GM19452 (cell line): ENCODE results near the gene CYCS.
"Not testable (repeated sequence)": the region's sequence is repeated elsewhere in the genome, so short reads cannot be mapped to it uniquely, and the experiment has no call there.

Experiments used
- ATAC-seq: cut with Tn5 transposase; IDR thresholded peaks from one replicate; pipeline ENCODE4 v1.9.1; 2021; ENCODE audit not compliant: unreplicated experiment

The CYCS gene

GRCh38 chr7:25125137-25125946 lies at the start of gene CYCS:
Gene CYCS, minus strand, starts transcription at chr7:25125260. Its CDS starts 1,141 bp downstream, at chr7:25124119.
- peak; percentile 95 for ATAC-seq

- ATAC-seq, result no peak
Measured at GRCh38 chr7:25173184-25173583, 48.1 kb upstream of the CYCS start.

DNA sequence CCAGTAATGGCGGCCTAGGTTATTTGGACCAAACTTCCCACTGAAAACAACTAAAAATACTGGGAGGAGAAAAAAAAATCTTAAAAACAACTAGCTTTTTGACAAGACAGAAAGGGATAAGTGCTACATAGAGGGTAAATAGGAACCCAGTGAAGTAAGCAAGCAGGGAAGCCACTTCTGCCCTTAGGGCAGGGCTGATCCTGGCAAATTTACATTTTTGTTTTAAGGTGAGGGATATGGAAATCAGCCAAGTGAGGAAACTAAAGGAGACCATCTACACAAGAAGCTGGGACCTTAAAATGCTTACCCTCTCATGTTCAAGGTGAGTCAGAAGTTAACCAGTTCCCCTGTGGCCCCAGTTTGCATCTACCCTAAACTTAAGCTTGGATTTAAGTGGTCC lies 46.5 kb upstream of the CYCS start:
- no peak for ATAC-seq

DNA sequence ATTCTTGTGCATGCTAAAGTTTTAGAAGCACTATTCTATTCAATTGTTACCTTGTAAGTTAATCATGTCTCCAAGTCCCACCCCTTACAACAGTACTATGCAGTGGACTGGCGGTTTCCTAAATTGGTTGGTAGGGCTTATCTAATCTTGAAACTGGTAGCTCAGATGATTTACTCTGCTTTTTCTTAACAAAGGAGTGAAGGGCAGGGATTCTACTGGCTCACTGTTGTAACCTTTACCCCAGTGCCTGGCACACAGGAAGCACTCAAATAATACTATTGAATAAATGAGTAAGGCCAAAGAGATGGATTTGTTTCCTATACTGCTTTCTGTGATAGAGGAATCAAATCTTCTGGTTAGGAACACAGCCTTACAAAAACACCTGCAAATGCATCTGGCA lies 46.0 kb upstream of the CYCS start:
- ATAC-seq, result no peak

GRCh38 chr7:25169683-25170082 lies 44.6 kb upstream of the CYCS start:
- ATAC-seq, result no peak

GRCh38 chr7:25168145-25168544 lies 43.1 kb upstream of the CYCS start:
- no peak for ATAC-seq

DNA sequence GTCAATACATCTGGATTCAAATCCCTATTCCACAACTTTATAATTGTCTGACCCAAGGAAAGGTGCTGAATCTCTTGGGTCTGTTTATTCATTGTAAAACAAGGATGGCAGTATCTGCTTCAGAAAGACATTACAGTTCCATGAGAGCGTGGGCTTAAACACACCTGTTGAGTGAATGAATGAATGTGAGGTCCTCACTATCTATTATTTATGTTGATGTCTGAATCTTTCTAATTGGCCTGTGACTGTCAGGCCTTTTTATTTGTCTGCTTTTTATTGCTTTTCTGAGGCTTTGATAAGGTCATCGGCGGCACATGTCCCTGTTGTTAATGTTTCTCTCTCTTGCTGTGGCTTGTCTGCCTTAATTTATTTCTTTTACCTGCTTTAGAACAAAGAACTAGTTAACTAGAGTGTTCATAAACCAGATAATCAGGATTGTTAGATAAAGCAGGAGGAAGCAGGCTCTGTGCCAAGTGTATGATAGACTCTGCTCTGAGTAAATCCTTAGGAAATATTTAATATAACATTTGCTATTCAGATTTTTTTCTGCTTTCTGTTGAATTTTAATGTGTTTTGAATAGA lies 42.3 kb upstream of the CYCS start:
- ATAC-seq, result no peak

DNA sequence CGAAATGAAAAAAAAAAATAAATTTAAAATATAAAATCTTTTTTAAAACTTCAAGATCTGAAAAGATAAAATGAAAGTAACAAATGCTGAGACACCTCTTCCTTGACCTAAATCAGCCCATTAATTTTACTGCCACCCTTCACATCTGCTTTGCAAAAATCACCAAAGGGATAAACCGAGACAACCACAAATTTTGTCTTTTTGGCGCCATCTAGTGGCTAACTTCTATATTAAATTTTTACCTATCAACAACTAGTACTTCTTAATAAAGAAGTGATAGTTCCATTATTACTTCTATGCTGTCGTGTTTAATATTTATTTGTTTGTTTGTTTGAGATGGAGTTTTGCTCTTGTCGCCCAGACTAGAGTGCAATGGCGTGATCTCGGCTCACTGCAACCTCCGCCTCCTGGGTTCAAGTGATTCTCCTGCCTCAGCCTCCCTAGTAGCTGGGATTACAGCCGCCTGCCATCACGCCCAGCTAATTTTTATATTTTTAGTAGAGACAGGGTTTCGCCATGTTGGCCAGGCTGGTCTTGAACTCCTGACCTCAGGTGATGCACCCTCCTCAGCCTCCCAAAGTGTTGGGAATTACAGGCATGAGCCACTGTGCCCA lies 35.0 kb upstream of the CYCS start:
- not testable (repeated sequence) for ATAC-seq

- ATAC-seq, result no peak
Measured at GRCh38 chr7:25158966-25159365, 33.9 kb upstream of the CYCS start.

GRCh38 chr7:25151773-25152172 lies 26.7 kb upstream of the CYCS start:
- no peak for ATAC-seq

DNA sequence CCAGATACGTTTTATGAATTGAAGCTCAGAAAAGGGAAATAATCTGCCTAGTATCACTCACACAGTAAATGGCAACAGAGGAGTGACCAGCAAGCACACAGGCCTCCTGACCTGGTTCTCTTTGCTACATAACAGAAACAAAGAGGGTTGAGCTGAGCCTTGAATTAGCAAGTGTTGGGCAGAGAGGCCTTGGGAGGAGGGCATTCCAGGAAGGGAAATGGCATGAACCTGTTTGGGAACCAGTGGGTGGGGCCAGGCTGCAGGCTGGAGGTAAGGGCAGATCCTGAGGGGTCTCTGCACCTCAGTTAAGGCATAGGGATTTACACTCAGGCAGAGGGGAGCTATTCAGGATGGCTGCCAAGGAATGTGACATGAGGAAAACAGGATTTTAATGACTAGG lies 24.8 kb upstream of the CYCS start:
- no peak for ATAC-seq

DNA sequence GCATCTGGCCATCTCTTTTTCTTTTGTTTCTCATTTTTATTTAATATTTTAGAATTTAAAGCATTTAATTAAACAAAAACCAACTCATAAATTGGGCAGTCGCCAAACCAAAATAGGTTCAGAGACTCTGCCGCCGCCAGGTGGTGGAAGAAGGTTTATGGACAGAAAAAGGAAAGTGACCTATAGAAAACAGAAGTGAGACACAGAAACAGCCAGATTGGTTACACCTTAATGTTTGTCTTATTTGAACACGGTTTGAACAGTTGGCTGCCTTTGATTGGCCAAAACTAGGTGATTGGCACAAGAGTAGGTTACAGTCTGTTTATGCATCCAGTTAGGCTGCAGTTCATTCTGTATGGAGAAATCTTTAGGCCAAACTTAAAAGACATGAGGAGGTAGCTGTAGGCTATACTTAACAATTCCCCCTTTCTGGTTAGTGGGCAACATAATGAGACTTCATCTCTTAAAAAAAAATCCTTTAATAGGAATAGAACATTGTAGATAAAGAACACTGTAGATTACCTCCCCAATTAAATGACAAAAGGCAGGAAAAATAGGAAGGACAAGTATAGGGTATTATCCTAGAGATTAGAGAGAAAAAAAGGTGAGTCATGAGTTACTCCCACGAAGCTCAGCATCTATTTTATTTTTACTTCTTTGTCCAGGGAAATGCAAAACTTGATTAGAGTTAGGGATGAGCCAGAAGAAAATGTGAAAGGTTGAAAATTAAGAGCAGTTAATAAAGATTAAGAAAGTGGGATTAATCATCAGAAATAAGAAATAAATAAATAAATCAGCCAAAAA lies 23.9 kb upstream of the CYCS start:
- ATAC-seq, result no peak

GRCh38 chr7:25143763-25144162 lies 18.7 kb upstream of the CYCS start:
- ATAC-seq, result no peak

- ATAC-seq, result no peak
Measured at GRCh38 chr7:25139536-25139935, 14.5 kb upstream of the CYCS start.

DNA sequence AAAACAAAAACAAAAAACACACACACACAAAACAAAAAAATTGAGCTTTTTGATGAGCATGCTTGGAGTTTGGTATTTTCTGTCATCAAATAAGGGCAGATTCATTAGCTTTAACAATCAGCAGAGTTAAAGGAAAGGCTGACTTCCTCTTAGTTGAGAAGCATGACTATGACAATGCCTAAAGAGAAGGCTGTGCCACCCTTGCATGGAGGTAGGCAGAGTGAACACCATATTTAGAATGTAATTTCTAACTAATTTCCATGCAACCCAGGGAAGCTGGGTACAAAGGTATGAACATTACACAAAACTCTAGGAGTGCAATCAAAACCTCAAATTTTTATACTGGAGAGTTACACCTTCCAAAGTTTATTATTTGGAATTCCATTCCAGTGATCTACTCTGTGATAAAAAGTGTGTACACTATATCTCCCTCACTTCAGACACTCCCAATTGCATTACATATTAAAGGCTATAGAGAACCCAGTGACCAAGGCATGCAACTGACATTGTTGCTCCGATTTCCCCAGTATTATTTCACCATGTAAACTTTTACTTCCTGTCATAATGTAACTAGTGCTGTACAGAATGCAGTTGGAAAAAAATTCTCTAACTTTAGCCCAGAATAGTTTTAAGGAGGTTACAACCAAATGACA lies 9.4 kb upstream of the CYCS start:
- no peak for ATAC-seq

DNA sequence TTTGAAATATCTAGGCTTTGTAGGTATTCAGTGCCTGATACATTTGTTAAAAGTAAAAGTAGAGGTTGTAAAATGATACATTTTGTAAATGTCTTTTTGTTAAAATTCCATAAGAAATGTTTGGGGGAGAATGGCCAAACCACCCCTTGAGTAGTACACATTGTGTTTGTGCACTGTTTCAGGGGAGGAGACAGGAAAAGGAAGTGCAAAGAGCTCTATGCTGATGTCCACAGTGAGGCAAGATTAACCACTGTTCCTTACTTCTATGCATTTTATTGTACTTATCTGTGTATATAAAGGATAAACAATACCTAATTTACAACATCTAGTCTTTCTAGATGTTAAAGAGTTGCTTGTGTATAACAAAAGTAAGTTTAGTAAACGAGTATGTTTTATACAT lies 7.4 kb upstream of the CYCS start:
- ATAC-seq, result no peak

- no peak for ATAC-seq
Measured at GRCh38 chr7:25126751-25127150, 1.7 kb upstream of the CYCS start.

DNA sequence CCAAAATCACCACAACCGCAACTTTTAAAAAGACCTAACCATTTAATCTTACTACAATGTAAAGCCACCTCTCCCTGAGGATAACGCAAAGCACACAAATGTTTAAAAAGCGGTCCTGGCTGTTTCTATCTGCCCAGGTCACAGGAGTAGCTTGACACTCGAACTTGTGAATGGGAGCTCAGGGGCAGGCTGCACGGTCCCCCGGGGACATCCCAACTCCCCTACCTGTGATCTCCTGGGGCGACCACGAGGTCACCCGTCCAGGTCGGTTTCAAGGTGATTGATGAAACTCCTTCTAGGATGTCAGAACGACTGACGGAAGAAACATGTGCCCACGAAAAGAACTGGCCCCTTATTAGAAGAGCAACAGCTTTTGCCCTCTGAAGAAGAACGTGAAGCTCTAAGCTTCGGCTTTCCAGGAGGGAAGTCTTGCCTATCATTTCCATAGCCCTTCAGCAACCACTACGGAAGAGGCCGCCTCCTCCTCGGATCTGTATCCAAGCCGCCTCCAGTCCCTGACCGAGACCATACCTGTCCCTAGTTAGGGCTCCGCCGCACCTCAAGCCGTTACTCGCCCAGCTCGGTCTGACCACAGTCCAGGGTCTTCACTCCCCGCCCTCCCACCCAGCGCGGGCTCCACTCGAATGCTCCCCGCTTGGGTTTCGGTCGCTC lies 459 bp downstream of the CYCS start:
- ATAC-seq, result peak; percentile 7

DNA sequence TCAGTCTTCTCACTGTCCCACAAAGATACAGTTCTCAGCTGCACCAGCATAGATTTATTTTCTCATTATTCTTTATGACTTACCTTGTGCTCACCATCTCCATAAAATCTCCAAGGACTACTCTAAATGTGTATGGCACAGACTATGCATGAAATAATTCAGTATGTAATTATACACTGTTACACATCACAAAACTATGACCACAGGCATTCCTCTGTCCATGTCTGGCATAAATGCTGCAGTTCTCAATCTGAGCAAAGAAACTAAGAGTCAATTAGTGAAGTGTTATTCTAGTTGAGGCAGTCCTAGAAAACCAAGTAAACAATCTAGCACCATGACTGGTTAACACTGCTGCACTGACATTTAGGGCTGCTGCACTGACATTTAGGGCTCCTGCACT lies 2.7 kb downstream of the CYCS start:
- ATAC-seq, result no peak

DNA sequence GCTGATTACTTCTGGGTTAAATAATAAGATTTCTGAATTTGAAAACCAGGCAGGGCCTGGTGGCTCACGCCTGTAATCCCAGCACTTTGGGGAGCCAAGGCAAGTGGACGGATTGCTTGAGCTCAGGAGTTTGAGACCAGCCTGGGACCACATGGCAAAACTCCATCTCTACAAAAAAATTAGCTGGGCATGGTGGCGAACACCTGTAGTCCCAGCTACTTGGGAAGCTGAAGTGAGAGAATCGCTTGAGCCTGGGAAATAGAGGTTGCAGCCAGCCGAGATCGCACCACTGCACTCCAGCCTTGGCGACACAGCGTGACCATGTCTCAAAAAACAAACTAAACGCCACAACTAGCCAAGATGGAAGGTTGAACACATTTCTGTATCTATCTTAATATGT lies 3.5 kb downstream of the CYCS start:
- no peak for ATAC-seq
